ENCODE data around the gene SERPINA12. TPM values are rescaled to one million over a fixed set of nuclear protein-coding genes. Genes with fewer than 3 reads are reported as not detected.

Gene SERPINA12
- total and polyA plus RNA-seq, 9 donors: not detected

Other genes with a start within 250 kb of the SERPINA12 start
- under 1 TPM in 1 of 7 donors, not detected in 6; 0.05 TPM for gene SERPINA10, start 216.2 kb downstream of the SERPINA12 start, total RNA-seq
- gene SERPINA10, start 216.2 kb downstream of the SERPINA12 start, polyA plus RNA-seq: not detected
- gene SERPINA6, start 186.1 kb downstream of the SERPINA12 start, total RNA-seq: 10 to 100 TPM in 1 of 7 donors, under 1 TPM in 2, not detected in 4; 0.35 to 15.4 (median 0.56) TPM
- gene SERPINA6, start 186.1 kb downstream of the SERPINA12 start, polyA plus RNA-seq: under 1 TPM; 0.18 to 0.68 TPM
- gene SERPINA2, start 142.8 kb downstream of the SERPINA12 start, total RNA-seq: not detected
- gene SERPINA2, start 142.8 kb downstream of the SERPINA12 start, polyA plus RNA-seq: not detected
- 10 to 100 TPM in 3 of 7 donors, 1 to 10 TPM in 4; 1.2 to 23.9 (median 9.9) TPM for gene SERPINA1, start 120.9 kb downstream of the SERPINA12 start, total RNA-seq
- 10 to 100 TPM in 1 of 2 donors, 1 to 10 TPM in 1; 1.9 to 25.7 TPM for gene SERPINA1, start 120.9 kb downstream of the SERPINA12 start, polyA plus RNA-seq
- gene SERPINA11, start 56.7 kb downstream of the SERPINA12 start, total RNA-seq: not detected
- gene SERPINA11, start 56.7 kb downstream of the SERPINA12 start, polyA plus RNA-seq: not detected
- not detected for gene SERPINA9, start 33.3 kb downstream of the SERPINA12 start, total RNA-seq
- gene SERPINA9, start 33.3 kb downstream of the SERPINA12 start, polyA plus RNA-seq: not detected
- under 1 TPM in 4 of 7 donors, not detected in 3; 0.11 to 0.22 (median 0.15) TPM for gene SERPINA4, start 52.0 kb upstream of the SERPINA12 start, total RNA-seq
- gene SERPINA4, start 52.0 kb upstream of the SERPINA12 start, polyA plus RNA-seq: not detected
- 10 to 100 TPM in 6 of 7 donors, 1 to 10 TPM in 1; 8.3 to 66.2 (median 23.8) TPM for gene SERPINA5, start 72.0 kb upstream of the SERPINA12 start, total RNA-seq
- 10 to 100 TPM; 21.5 to 27.9 TPM for gene SERPINA5, start 72.0 kb upstream of the SERPINA12 start, polyA plus RNA-seq
- 100 to 1,000 TPM in 5 of 7 donors, 10 to 100 TPM in 2; 49.6 to 291 (median 259) TPM for gene SERPINA3, start 102.9 kb upstream of the SERPINA12 start, total RNA-seq
- gene SERPINA3, start 102.9 kb upstream of the SERPINA12 start, polyA plus RNA-seq: 100 to 1,000 TPM in 1 of 2 donors, 10 to 100 TPM in 1; 97.4 to 212 TPM

All from ovary (tissue), 9 donors.